Activated CD4-positive, alpha-beta memory T cell treated with anti-CD3 and anti-CD28 coated beads for 36 hours (primary cell): ENCODE data around the gene GPR89B. TPM values are rescaled to one million over a fixed set of nuclear protein-coding genes. Genes with fewer than 3 reads are reported as not detected.
A peak's percentile ranks its signal among the peaks of the same experiment; 100 is the strongest.
"Not testable (repeated sequence)": the region's sequence is repeated elsewhere in the genome, so short reads cannot be mapped to it uniquely, and the experiment has no call there.

Experiments
- CTCF ChIA-PET: fragments of 350-600 bp; sonication (Branson Sonifier 250); formaldehyde crosslinking; loops from one replicate; lab custom pipeline; 2021; ENCODE audit warnings: antibody characterized with exemption, inconsistent platforms; lab: Charles Lee
- POLR2A ChIA-PET: fragments of 350-600 bp; sonication (Branson Sonifier 250); formaldehyde crosslinking; loops from one replicate; lab custom pipeline; 2021; ENCODE audit warnings: antibody characterized with exemption; lab: Charles Lee
- DNase-seq: peaks from one replicate; pipeline ENCODE4 v3.0.0-alpha.2; 2020
- H3K27ac Mint-ChIP-seq: one replicate; pipeline ENCODE4 v1.8.0; 2021; ENCODE audit warnings: mixed read lengths
- H3K27me3 Mint-ChIP-seq: one replicate; pipeline ENCODE4 v1.8.0; 2021; ENCODE audit warnings: mixed read lengths
- H3K36me3 Mint-ChIP-seq: one replicate; pipeline ENCODE4 v1.8.0; 2021; ENCODE audit warnings: mixed read lengths
- H3K4me1 Mint-ChIP-seq: one replicate; pipeline ENCODE4 v1.8.0; 2021; ENCODE audit warnings: low read depth, mixed read lengths
- H3K4me3 Mint-ChIP-seq: one replicate; pipeline ENCODE4 v1.8.0; 2021; ENCODE audit warnings: mild to moderate bottlenecking, mixed read lengths
- H3K9me3 Mint-ChIP-seq: one replicate; pipeline ENCODE4 v1.8.0; 2021; ENCODE audit warnings: mixed read lengths
- intact Hi-C: fragments of 100-400 bp; cut with micrococcal nuclease; formaldehyde crosslinking; loops from one replicate; pipeline ENCODE4 v1.15.1; 2023
- total RNA-seq, 2 experiments: library from RNA; stranded (reverse); gene quantifications; one replicate each; pipeline ENCODE4 v1.2.3, GENCODE V29; 2021

Gene GPR89B
- total RNA-seq, 2 experiments from 2014 or later = 15.2 to 15.5 TPM

- H3K9me3 Mint-ChIP-seq, H3K4me1 Mint-ChIP-seq, CTCF ChIA-PET, POLR2A ChIA-PET, intact Hi-C loops, DNase-seq, H3K36me3 Mint-ChIP-seq, H3K4me3 Mint-ChIP-seq, H3K27ac Mint-ChIP-seq: not testable (repeated sequence)
- H3K27me3 Mint-ChIP-seq = peaks cover 13% of the 10 kb centered on the region
Measured at GRCh38 chr1:148007724-148008123, 79.5 kb downstream of the GPR89B start.

GRCh38 chr1:148010527-148010926 is 82.3 kb downstream of the GPR89B start:
- POLR2A ChIA-PET = no interaction called here
- Mint-ChIP-seq H3K27ac (no peak overlapping the region), H3K27me3 (peaks cover 26% of the 10 kb centered on the region), H3K9me3 (no peaks in the 10 kb centered on the region), H3K36me3 (no peaks in the 10 kb centered on the region), H3K4me1 (peaks cover 11% of the 10 kb centered on the region), H3K4me3 (no peak overlapping the region)
- CTCF ChIA-PET = no interaction called here
- no peak for DNase-seq
- intact Hi-C loops = no loop called here

GRCh38 chr1:148013177-148014144 is 85.2 kb downstream of the GPR89B start:
- Mint-ChIP-seq H3K4me1 (peaks cover 11% of the 10 kb centered on the region), H3K27me3 (peaks cover 27% of the 10 kb centered on the region)
- H3K4me3 Mint-ChIP-seq, H3K27ac Mint-ChIP-seq, POLR2A ChIA-PET, H3K36me3 Mint-ChIP-seq, H3K9me3 Mint-ChIP-seq, CTCF ChIA-PET, intact Hi-C loops, DNase-seq: not testable (repeated sequence)

GRCh38 chr1:148014289-148015200 is 86.3 kb downstream of the GPR89B start:
- POLR2A ChIA-PET, H3K9me3 Mint-ChIP-seq, H3K36me3 Mint-ChIP-seq, H3K27ac Mint-ChIP-seq, CTCF ChIA-PET, intact Hi-C loops: not testable (repeated sequence)
- Mint-ChIP-seq H3K4me3 (peak overlapping the region; percentile 43), H3K4me1 (peaks cover 11% of the 10 kb centered on the region), H3K27me3 (peaks cover 29% of the 10 kb centered on the region)
- peak; percentile 20 for DNase-seq

- H3K36me3 Mint-ChIP-seq, H3K4me1 Mint-ChIP-seq, DNase-seq, CTCF ChIA-PET, H3K9me3 Mint-ChIP-seq, H3K27me3 Mint-ChIP-seq, intact Hi-C loops, H3K4me3 Mint-ChIP-seq, H3K27ac Mint-ChIP-seq, POLR2A ChIA-PET: not testable (repeated sequence)
Measured at GRCh38 chr1:148024918-148025317, 96.7 kb downstream of the GPR89B start.

GRCh38 chr1:148027004-148027403 is 98.8 kb downstream of the GPR89B start:
- H3K9me3 Mint-ChIP-seq, intact Hi-C loops, H3K36me3 Mint-ChIP-seq, DNase-seq, H3K4me3 Mint-ChIP-seq, H3K4me1 Mint-ChIP-seq, H3K27me3 Mint-ChIP-seq, POLR2A ChIA-PET, H3K27ac Mint-ChIP-seq, CTCF ChIA-PET: not testable (repeated sequence)

GRCh38 chr1:148032247-148032646 is 104.0 kb downstream of the GPR89B start:
- intact Hi-C loops = not testable (repeated sequence)

GRCh38 chr1:148032690-148033089 is 104.5 kb downstream of the GPR89B start:
- POLR2A ChIA-PET, H3K27ac Mint-ChIP-seq, intact Hi-C loops, CTCF ChIA-PET, H3K4me1 Mint-ChIP-seq, H3K9me3 Mint-ChIP-seq, H3K27me3 Mint-ChIP-seq, DNase-seq, H3K4me3 Mint-ChIP-seq, H3K36me3 Mint-ChIP-seq: not testable (repeated sequence)

More at GRCh38 chr1:148032247-148032646, 104.0 kb downstream of the GPR89B start:
- peak overlapping the region; percentile 19 for H3K27ac Mint-ChIP-seq
- H3K4me3 Mint-ChIP-seq, DNase-seq, POLR2A ChIA-PET, H3K9me3 Mint-ChIP-seq, H3K4me1 Mint-ChIP-seq, CTCF ChIA-PET, H3K36me3 Mint-ChIP-seq, H3K27me3 Mint-ChIP-seq: not testable (repeated sequence)

GRCh38 chr1:148033147-148033546 is 104.9 kb downstream of the GPR89B start:
- H3K36me3 Mint-ChIP-seq, POLR2A ChIA-PET, intact Hi-C loops, DNase-seq, H3K9me3 Mint-ChIP-seq, H3K4me1 Mint-ChIP-seq, H3K27ac Mint-ChIP-seq, H3K27me3 Mint-ChIP-seq, H3K4me3 Mint-ChIP-seq, CTCF ChIA-PET: not testable (repeated sequence)

- H3K9me3 Mint-ChIP-seq, H3K27me3 Mint-ChIP-seq, CTCF ChIA-PET, DNase-seq, H3K4me1 Mint-ChIP-seq, H3K36me3 Mint-ChIP-seq: not testable (repeated sequence)
- H3K4me3 Mint-ChIP-seq = peak overlapping the region; percentile 73
- H3K27ac Mint-ChIP-seq = peak overlapping the region; percentile 98
- intact Hi-C loops = loop anchor here (5.0 kb wide), 2 partner anchors 224 to 294 kb away; no protein-coding TSS in a partner anchor
- POLR2A ChIA-PET = interaction anchor here (0.9 to 1.3 kb wide), 8 partner anchors 145 to 954 kb away, joined by 3 to 23 read pairs (median 4); partner anchors contain the start of gene ACP6
Measured at GRCh38 chr1:148037850-148038461, 109.7 kb downstream of the GPR89B start.

- intact Hi-C loops = loop anchor here (5.0 kb wide), 2 partner anchors 224 to 294 kb away; no protein-coding TSS in a partner anchor
- POLR2A ChIA-PET = interaction anchor here (0.5 to 1.3 kb wide), 9 partner anchors 146 to 955 kb away, joined by 3 to 23 read pairs (median 4); partner anchors contain the start of gene ACP6
- H3K9me3 Mint-ChIP-seq, CTCF ChIA-PET, H3K27me3 Mint-ChIP-seq, H3K36me3 Mint-ChIP-seq, H3K4me1 Mint-ChIP-seq: not testable (repeated sequence)
- peak; percentile 85 for DNase-seq
- Mint-ChIP-seq H3K27ac (peak overlapping the region; percentile 98), H3K4me3 (peak overlapping the region; percentile 73)
Measured at GRCh38 chr1:148038462-148039333, 110.5 kb downstream of the GPR89B start.
